GM23248 (cell line): Measurements from ENCODE around the gene KCNMA1.

ENCODE experiments used
- EZH2 ChIP-seq: fragments of 200-600 bp; sonication (generic); IDR thresholded peaks from 2 replicates; pipeline ENCODE4 v1.6.1; 2018; ENCODE audit warnings: antibody characterized with exemption, mild to moderate bottlenecking; ENCODE audit not compliant: insufficient read depth, poor library complexity, severe bottlenecking
- EZH2phosphoT487 ChIP-seq: fragments of 200-600 bp; sonication (generic); IDR thresholded peaks from 2 replicates; pipeline ENCODE4 v1.6.1; 2018; ENCODE audit warnings: antibody characterized with exemption, moderate library complexity, mild to moderate bottlenecking, low read depth; ENCODE audit not compliant: insufficient read depth

DNA sequence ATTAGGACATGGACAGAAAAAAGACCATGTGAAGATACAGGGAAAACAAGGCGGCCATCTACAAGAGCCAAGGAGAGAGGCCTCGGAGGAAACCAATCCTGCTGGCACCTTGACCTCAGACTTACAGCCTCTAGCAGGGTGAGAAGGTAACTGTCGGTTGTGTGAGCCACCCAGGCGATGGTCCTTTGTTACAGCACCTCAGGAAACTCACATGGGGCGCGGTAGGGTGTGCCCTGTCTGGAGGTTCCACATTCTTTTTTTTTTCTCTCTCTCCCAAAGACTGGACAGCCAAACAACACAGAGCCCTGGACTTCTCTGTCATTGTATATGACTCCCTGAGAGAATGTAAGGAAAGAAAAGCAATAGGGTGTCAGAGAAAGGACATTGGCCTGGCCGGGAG is 163.2 kb downstream of the KCNMA1 start:
- TF ChIP-seq EZH2phosphoT487 (no peak), EZH2 (no peak)
